Measurements from ENCODE around the gene PRKAR2B.
"Not testable (repeated sequence)": the region's sequence is repeated elsewhere in the genome, so short reads cannot be mapped to it uniquely, and the experiment has no call there.

PRKAR2B gene

GRCh38 chr7:107115762-107116540 is 71.4 kb downstream of the PRKAR2B start:
- no peak for DNase-seq (ENCODE audit: low read depth in 2 of 3, low spot score in 1 of 3)

GRCh38 chr7:107118109-107118900 is 73.8 kb downstream of the PRKAR2B start:
- no peak for DNase-seq (ENCODE audit: low read depth in 2 of 3, low spot score in 1 of 3)

- DNase-seq (ENCODE audit: low read depth in 2 of 3, low spot score in 1 of 3): no peak
Observed at GRCh38 chr7:107119376-107120105, 75.0 kb downstream of the PRKAR2B start.

GRCh38 chr7:107122486-107122911 is 78.0 kb downstream of the PRKAR2B start:
- no peak for DNase-seq (ENCODE audit: low read depth in 2 of 3, low spot score in 1 of 3)

GRCh38 chr7:107123392-107123791 is 78.9 kb downstream of the PRKAR2B start:
- no peak for DNase-seq (ENCODE audit: low read depth in 2 of 3, low spot score in 1 of 3)

GRCh38 chr7:107125475-107125874 is 81.0 kb downstream of the PRKAR2B start:
- no peak for DNase-seq (ENCODE audit: low read depth in 2 of 3, low spot score in 1 of 3)

GRCh38 chr7:107128217-107128616 is 83.7 kb downstream of the PRKAR2B start:
- no peak for DNase-seq (ENCODE audit: low read depth in 2 of 3, low spot score in 1 of 3)

- no peak for DNase-seq (ENCODE audit: low read depth in 2 of 3, low spot score in 1 of 3)
Observed at GRCh38 chr7:107128748-107129147, 84.2 kb downstream of the PRKAR2B start.

GRCh38 chr7:107130487-107131220 is 86.1 kb downstream of the PRKAR2B start:
- DNase-seq (ENCODE audit: low read depth in 2 of 3, low spot score in 1 of 3): no peak

GRCh38 chr7:107133396-107133795 is 88.9 kb downstream of the PRKAR2B start:
- DNase-seq (ENCODE audit: low read depth in 2 of 3, low spot score in 1 of 3): no peak

GRCh38 chr7:107138696-107139420 is 94.4 kb downstream of the PRKAR2B start:
- no peak for DNase-seq (ENCODE audit: low read depth in 2 of 3, low spot score in 1 of 3)

GRCh38 chr7:107143875-107144274 is 99.4 kb downstream of the PRKAR2B start:
- not testable (repeated sequence) for DNase-seq (ENCODE audit: low read depth in 2 of 3, low spot score in 1 of 3)

- DNase-seq (ENCODE audit: low read depth in 2 of 3, low spot score in 1 of 3): no peak
Observed at GRCh38 chr7:107145067-107145838, 100.7 kb downstream of the PRKAR2B start.

- peak in 1 of 3 donors; percentile 37 for DNase-seq (ENCODE audit: low read depth in 2 of 3, low spot score in 1 of 3)
Observed at GRCh38 chr7:107147464-107148393, 103.2 kb downstream of the PRKAR2B start.

- DNase-seq (ENCODE audit: low read depth in 2 of 3, low spot score in 1 of 3): no peak
Observed at GRCh38 chr7:107148721-107149120, 104.2 kb downstream of the PRKAR2B start.

- DNase-seq (ENCODE audit: low read depth in 2 of 3, low spot score in 1 of 3): no peak
Observed at GRCh38 chr7:107149863-107150262, 105.4 kb downstream of the PRKAR2B start.

- DNase-seq (ENCODE audit: low read depth in 2 of 3, low spot score in 1 of 3): peak; percentile 33 to 81 (median 64)
Observed at GRCh38 chr7:107150375-107151073, 106.0 kb downstream of the PRKAR2B start.

GRCh38 chr7:107151538-107151937 is 107.0 kb downstream of the PRKAR2B start:
- DNase-seq (ENCODE audit: low read depth in 2 of 3, low spot score in 1 of 3): no peak

Data from stimulated activated CD4-positive, alpha-beta T cell treated with anti-CD3 and anti-CD28 coated beads, Interleukin-12 subunit alpha, Interleukin-12 subunit beta, amount 100 ng/mL, for 48 hours (primary cell).